IPS-18c (cell line): Measurements from ENCODE around the gene ZNF573.
"Not testable (repeated sequence)": the region's sequence is repeated elsewhere in the genome, so short reads cannot be mapped to it uniquely, and the experiment has no call there.

ENCODE experiments used
- H3K4me3 ChIP-seq: 2 replicates; pipeline ENCODE4 v1.7.0; 2013; ENCODE audit warnings: low read depth, mild to moderate bottlenecking, low read length, moderate library complexity; ENCODE audit not compliant: insufficient read depth
- H3K9me3 ChIP-seq: one replicate; pipeline ENCODE4 v1.6.1; 2013; ENCODE audit warnings: mild to moderate bottlenecking, low read length, moderate library complexity; ENCODE audit not compliant: control insufficient read depth, insufficient read depth

ZNF573 gene

DNA sequence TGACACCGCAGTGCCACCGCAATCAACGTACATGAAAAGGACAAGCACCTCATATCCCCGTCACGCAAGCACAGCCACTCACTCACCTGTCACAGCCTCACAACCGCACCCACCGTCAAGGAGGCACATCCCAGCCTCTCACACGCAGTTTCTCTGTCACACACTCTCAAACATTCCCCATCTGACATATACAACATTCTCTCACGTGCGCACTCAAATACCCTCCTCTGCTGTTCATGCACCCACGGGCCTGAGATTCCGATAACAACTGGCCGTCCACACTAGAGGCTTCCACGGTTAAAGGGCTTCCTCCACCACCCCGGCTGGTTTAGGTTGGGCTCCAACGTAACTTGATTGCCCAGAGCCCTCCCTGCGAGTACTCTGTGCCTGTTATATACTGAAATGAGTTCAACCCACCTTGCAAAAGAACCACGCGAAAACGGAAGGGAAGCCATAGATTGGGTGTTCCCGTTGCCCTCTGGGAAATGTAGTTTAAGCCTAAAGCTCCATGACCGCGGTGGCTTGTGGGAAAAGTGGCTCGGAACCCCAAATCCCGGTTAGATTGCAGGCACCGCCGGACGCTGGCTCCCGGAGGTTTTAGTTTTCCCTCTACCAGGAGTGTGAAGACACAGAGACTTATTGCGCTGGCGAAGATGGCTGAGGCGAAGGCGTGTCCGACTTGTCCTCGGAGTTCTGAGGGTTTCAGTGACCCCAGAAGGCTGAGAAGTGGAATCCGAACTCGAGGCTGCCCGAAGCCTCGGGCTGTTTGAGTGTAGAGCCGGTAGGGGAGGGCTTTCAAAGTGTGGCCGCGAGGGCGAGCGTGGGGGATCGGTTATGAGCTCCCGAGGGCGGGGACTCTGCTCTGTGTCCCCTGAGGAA lies at the start of gene ZNF573:
TSS of gene ZNF573 (minus strand) at position 460 of the 879 bp plus-strand sequence. CDS start 5,857 bp downstream, outside the sequence.
- Histone ChIP-seq H3K4me3 (peak within 1 kb of the TSS; percentile 86), H3K9me3 (no peaks in the 10 kb centered on the region)

DNA sequence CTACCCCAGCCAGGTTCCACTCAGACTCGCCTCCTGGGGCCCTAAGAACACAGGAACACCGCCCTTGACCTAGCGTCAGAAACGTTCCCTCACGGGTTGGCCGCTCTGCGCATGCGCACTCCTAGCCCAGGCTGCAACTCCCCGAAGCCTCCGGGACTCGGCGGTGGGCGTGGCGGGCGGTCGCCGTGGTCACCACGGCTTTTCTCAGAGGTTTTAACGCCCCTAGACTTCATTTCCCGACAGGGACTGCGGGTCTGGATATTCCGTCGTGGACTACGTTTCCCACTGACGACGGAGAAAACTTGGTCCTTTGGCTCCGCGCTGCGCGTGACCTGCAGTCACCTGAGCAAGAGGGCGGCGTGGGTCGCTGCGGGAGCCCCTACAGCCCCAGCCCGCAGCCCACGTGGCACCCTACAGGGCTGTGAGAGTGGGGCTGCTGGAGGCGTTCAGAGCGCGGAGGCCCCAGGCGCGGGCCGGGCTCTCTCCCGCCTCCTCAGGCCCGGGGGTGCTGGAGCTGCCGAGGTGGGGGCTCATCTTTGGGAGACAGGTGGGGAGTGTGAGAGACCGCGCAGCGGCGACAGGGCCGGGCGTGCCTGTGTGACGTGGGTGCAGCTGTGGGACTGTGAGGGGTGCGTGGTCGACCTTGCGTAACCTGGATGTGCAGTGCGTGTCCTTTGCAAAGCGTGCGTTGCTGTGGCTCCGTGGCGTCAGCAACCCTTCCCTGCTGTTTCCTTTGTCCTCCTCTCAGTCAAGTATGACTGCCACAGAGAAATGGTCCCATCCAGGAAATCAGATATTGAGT lies 38.0 kb upstream of the ZNF573 start:
- Histone ChIP-seq H3K9me3 (no peaks in the 10 kb centered on the region), H3K4me3 (peak overlapping the region; percentile 59)

DNA sequence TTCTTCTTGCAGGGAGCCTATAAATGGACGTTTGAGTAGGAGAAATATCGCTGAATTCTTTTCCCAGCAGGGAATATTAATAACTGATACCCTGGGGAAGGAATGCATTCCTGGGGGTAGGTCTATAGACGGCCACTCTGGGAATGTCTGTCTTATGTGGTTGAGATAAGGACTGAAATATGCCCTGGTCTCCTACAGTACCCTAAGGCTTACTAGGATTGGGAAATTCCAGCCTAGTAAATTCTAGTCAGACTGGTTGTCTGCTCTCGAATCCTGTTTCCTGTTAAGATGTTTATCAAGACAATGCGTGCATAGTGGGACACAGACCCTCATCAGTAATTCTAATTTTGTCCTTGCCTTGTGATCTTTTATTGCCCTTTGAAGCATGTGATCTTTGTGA lies 36.2 kb upstream of the ZNF573 start:
- H3K4me3 ChIP-seq, H3K9me3 ChIP-seq: not testable (repeated sequence)

DNA sequence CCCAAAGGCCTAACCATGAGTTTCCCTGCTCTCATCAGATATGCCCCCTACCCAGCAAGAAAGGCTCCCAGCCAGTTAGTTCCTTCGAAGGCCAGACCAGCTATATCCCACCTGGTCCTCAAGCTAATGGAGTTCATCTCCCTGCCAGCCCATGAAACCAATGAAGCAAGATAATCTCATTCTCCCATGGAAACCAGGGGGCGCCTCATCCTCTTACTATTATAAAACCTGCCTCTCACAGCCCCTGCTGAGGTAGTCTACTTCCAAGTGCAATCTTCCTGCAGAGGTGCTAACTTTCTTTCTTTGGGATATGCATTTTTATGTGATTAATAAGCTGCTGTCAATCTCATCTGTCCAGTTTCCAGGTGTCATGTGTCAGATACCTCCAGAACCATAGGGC lies 34.0 kb upstream of the ZNF573 start:
- Histone ChIP-seq H3K4me3 (no peak overlapping the region), H3K9me3 (peaks cover 2% of the 10 kb centered on the region)

DNA sequence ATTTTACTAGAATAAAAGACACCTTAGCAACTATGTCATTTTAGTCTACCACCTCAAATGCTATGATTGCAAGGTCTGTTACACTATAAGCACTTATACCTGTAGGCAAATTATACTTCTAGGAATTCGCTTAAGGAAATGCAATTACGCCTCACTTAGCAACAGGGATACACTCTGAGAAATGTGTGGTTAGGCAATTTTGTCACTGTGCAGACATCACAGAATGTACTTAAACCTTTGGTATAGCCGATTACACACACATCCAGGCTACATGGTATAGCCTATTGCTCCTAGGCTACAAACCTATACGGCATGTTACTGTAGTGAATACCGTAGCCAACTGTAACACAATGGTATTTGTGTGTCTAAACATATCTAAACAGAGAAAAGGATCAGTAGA lies 30.0 kb upstream of the ZNF573 start:
- Histone ChIP-seq H3K4me3 (no peak overlapping the region), H3K9me3 (peaks cover 2% of the 10 kb centered on the region)

DNA sequence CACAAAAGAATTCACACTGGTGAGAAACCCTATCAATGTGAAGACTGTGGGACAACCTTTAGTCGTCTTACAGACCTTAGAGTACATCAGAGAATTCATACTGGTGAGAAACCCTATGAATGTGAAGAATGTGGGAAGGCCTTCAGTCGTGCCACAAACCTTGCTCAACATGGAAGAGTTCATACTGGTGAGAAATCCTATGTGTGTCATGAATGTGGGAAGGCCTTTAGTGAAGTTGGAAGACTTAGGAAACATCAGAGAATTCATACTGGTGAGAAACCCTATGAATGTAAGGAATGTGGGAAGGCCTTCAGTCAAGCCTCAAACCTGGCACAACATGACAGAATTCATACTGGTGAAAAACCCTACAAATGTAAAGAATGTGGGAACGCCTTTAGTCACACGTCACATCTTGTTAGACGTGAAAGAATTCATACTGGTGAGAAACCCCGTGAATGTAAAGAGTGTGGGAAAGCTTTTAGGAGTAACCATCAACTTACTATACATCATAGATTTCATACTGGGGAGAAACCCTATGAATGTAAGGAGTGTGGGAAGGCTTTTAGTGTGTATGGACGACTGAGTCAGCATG lies 24.0 kb upstream of the ZNF573 start:
- peaks cover 6% of the 10 kb centered on the region for H3K9me3 ChIP-seq
- no peak overlapping the region; the same call in 1 of the 2 replicates for H3K4me3 ChIP-seq

DNA sequence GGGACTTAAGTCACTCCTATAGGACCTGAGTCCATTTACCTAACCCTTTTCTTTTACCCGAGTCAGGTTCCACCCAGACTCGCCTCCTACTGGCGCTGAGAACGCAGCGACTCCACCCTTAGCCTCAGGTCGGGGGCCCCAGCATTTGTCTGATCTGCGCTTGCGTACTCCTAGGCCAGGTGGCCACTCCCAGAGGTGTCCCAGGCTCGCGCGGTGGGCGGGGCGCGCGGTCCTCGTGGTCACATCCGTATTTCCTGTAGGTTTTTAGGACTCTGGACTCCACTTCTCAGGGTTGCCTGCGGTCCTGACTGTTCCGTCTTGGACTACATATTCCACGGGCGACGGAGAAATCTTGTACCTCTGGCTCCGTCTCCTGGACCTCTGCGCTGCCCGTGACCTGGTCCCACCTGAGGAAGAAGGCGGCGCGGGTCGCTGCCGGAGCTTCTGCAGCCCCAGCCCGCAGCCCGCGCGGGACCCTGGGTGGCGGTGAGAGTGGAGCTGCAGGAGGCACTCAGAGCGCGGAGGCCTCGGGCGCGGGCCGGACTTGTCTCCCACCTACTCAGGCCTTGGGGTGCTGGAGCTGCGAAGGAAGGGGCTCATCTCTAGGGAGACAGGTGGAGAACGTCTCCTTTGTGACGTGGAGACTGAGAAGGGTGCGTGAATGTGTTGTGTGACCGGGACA lies 11.0 kb upstream of the ZNF573 start:
- no peaks in the 10 kb centered on the region for H3K9me3 ChIP-seq
- no peak overlapping the region for H3K4me3 ChIP-seq

DNA sequence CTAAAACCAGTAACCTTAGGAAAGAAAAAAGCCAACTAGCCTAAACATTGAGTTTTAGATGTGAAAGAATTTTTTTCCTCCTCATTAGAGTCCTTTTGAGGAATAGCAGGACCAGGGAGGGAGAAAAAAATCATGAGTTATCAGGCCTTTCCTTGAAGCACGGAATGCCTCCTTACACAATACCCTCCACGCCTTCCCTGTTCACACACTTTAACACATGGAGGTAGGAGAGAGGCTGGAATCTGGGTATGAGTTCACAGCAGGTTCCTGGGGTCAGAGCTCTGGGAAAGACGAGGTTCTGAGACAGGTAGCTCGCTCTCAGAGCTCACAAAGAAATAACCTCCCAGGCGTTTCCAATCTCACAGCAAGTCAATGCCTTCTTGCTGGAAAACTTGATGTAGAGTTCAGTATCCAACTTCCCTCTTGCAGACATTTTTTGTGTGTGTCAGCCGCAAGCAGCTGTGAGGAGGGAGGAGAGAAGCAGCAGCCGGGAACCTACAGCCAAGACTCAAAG lies 716 bp downstream of the ZNF573 start:
- peak overlapping the region; percentile 86 for H3K4me3 ChIP-seq
- H3K9me3 ChIP-seq, result no peaks in the 10 kb centered on the region

DNA sequence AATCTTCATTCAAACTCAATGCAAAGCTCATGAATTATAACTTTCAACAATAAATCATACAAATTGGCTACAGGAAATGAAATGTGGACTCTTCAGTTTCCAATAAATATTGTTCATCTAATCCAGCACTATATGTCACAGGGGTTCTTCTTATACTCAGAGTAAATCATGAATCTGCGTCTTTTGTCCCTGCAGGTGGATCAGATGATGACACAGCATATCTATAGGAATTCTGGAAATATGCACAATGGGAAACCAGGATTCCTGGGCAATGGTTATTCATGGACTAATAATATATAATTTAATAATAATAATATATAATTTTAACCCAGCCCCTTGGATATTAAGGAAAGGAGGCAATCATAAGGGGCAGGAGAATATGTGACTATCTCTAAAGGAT lies 8.4 kb downstream of the ZNF573 start:
- no peak overlapping the region for H3K4me3 ChIP-seq
- H3K9me3 ChIP-seq, result no peaks in the 10 kb centered on the region

DNA sequence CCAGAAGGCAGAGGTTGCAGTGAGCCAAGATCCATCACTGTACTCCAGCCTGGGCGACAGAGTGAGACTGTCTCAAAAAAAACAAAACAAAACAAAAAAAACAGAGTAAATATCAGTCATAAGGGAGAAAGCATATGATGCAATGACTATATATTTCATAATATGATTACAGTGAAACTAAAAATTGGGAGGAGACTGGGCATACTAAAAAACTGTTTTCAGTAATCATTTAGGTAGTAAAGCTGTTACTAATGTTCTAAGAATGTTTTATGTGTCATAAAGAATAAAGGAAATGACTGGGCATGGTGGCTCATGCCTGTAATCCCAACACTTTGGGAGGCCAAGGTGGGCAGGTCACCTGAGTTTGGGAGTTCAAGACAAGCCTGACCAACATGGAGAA lies 15.9 kb downstream of the ZNF573 start:
- Histone ChIP-seq H3K9me3 (no peaks in the 10 kb centered on the region), H3K4me3 (no peak overlapping the region)

DNA sequence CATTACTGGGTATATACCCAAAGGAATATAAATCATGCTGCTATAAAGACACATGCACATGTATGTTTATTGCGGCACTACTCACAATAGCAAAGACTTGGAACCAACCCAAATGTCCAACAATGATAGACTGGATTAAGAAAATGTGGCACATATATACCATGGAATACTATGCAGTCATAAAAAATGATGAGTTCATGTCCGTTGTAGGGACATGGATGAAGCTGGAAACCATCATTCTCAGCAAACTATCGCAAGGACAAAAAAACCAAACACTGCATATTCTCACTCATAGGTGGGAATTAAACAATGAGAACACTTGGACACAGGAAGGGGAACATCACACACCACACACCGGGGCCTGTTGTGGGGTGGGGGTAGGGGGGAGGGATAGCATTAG lies 21.7 kb downstream of the ZNF573 start:
- H3K9me3 ChIP-seq, H3K4me3 ChIP-seq: not testable (repeated sequence)

DNA sequence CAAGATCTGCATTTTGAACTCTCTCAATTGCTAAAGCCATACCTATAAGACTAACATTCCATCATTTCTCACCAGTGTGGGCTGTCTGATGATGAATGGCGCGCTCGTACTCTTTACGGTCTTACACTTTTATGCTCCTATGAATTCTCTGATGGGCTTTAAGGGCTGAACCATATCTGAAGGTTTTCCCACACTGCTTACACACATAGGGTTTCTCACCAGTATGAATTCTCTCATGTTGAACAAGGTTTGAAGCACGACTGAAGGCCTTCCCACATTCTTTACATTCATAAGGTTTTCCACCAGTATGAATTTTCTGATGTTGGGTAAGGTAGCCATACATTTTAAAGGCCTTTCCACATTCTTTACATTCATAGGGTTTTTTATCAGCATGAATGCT lies 41.0 kb downstream of the ZNF573 start:
- H3K9me3 ChIP-seq, result peaks cover 8% of the 10 kb centered on the region
- no peak overlapping the region for H3K4me3 ChIP-seq

DNA sequence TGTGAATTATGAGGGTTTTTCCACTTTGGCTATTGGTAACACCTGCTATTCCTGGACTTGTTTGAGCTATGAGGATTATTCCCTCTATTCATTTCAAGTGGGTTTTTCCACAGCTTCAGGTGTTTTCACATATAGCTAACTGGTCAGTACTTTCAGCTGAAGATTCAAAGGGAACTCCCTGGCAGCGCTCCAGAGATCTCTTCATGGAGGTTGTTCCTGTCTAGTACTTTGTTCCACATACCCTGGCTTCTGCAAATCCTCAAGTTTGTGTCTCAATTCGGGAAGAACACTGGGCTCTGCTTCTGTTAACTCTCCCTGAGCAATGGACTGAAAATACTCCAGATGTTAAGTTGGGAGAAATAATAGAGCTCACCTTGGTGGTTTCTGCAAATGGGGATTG lies 54.2 kb downstream of the ZNF573 start:
- Histone ChIP-seq H3K9me3 (no peaks in the 10 kb centered on the region), H3K4me3 (no peak overlapping the region)

DNA sequence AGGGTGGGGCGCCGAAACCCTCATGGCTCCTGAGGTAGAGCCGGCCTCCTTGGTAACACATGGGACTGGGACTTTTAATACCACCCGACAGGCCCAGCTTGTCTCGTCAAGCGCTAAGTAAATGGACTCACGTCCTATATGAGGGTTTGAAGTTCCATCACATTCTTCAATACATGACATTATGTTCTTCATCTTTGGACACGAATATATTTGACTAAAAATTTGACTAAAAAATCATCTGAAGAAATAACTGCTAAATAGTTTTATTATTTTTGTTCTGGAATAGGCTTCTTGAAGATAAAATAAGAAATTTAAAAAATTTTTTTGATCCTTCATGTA lies 59.5 kb downstream of the ZNF573 start:
- Histone ChIP-seq H3K9me3 (no peaks in the 10 kb centered on the region), H3K4me3 (no peak overlapping the region; the same call in 1 of the 2 replicates)

DNA sequence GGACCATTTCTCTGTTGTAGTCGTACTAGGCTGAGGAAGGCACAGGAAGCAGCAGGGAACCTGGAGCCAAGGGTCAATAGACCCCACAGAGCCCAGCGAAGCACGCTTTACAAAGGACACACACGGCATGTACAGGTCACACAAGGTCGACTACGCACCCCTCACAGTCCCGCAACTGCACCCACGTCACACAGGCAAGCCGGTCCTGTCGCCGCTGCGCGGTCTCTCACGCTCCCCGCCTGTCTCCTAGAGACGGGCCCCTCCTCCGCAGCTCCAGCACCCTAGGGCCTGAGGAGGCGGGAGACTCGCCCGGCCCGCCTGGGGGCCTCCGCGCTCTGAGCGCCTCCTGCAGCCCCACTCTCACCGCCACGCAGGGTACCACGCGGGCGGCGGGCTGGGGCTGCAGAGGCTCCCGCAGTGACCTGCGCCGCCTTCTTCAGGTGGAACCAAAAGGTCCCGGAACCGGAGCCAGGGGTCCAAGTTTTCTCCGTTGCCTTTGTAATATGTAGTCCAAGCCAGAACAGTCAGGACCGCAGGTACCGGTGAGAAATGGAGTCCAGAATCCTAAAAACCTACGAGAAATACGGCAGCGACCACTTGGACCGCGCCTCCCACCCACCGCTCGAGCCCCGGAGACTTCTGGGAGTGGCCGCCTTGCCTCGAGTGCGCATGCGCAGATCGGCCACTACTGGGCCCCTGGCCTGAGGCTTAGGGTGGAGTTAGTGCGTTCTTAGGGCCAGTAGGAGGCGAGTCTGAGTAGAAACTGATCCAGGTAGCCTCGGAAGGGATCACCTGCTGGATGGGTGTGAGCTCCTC lies 60.1 kb downstream of the ZNF573 start, which contains the start of gene ZNF607:
TSS of gene ZNF607 (minus strand) at position 651 of the 816 bp plus-strand sequence. CDS start 8,143 bp downstream, outside the sequence.
- peak within 1 kb of the TSS; percentile 91 for H3K4me3 ChIP-seq
- no peaks in the 10 kb centered on the region for H3K9me3 ChIP-seq

DNA sequence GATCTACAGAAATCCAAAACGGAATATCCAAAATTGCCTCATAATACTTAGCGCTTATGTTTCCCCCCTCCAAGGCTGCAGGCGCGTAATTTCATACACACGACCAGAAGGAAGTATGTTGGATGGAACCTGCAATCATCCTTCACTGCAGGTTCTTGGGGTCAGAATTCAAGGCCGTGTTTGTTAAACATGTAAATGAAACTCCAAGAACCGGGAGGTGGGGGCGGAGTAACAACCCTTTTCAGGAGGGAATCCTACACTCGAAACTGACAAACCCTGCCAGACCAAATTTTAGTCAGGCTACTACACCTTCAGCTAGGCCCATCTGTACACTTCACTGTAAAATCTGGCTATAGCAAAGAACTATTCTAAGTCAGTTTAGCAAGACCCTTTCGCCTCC lies 61.1 kb downstream of the ZNF573 start:
- Histone ChIP-seq H3K4me3 (peak overlapping the region; percentile 91), H3K9me3 (no peaks in the 10 kb centered on the region)
